Measurements from ENCODE around the gene SLC9A3.
"Not testable (repeated sequence)": the region's sequence is repeated elsewhere in the genome, so short reads cannot be mapped to it uniquely, and the experiment has no call there.

SLC9A3 gene

GRCh38 chr5:558871-559503 is 34.7 kb upstream of the SLC9A3 start:
- no peak overlapping the region for H3K4ac ChIP-seq (ENCODE audit: low read depth, low read length)
- WGBS (ENCODE audit: extremely low coverage, insufficient coverage, insufficient read length) = no CpG with 5 or more reads among the region's 32 CpGs
- H4K12ac ChIP-seq (ENCODE audit: low read depth, low read length) = no peak overlapping the region

GRCh38 chr5:558326-558725 is 34.1 kb upstream of the SLC9A3 start:
- DNase-seq = no peak
- Histone ChIP-seq H4K8ac (ENCODE audit: low read depth, low read length) (no peak overlapping the region), H4K12ac (ENCODE audit: low read depth, low read length) (no peak overlapping the region), H3K9me3 (ENCODE audit: insufficient read depth, low read depth, low read length) (no peaks in the 10 kb centered on the region), H2BK5ac (ENCODE audit: low read depth, low read length, poor library complexity) (no peak overlapping the region), H4K91ac (ENCODE audit: low read depth, low read length) (no peak overlapping the region), H3K4me1 (ENCODE audit: control insufficient read depth in 1 of 2, insufficient read depth in 2 of 2, low read length in 2 of 2) (no peaks in the 10 kb centered on the region), H3K36me3 (ENCODE audit: control insufficient read depth in 1 of 2, insufficient read depth in 2 of 2, low read length in 2 of 2) (no peaks in the 10 kb centered on the region), H3K4me2 (ENCODE audit: low read length) (no peak overlapping the region), H3K14ac (ENCODE audit: low read length) (no peak overlapping the region), H3K79me1 (ENCODE audit: low read length) (no peaks in the 10 kb centered on the region), H3K79me2 (ENCODE audit: control insufficient read depth, insufficient read depth, low read length, poor library complexity) (no peaks in the 10 kb centered on the region), H3K18ac (ENCODE audit: low read length) (no peak overlapping the region), H2AK5ac (ENCODE audit: low read length) (no peak overlapping the region), H3K4me3 (ENCODE audit: low read depth, low read length) (no peak overlapping the region), H3K23ac (ENCODE audit: low read length) (no peak overlapping the region), H3K4ac (ENCODE audit: low read depth, low read length) (no peak overlapping the region), H3K9ac (ENCODE audit: low read length) (no peak overlapping the region), H3K27me3 (ENCODE audit: insufficient read depth, low read length) (no peaks in the 10 kb centered on the region), H3K27ac (ENCODE audit: low read depth, low read length) (no peak overlapping the region), H2AFZ (ENCODE audit: insufficient read depth, low read length, poor library complexity) (no peak overlapping the region), H2BK120ac (ENCODE audit: insufficient read depth, low read length, poor library complexity) (no peak overlapping the region), H2BK12ac (ENCODE audit: low read length) (no peak overlapping the region)
- WGBS (ENCODE audit: extremely low coverage, insufficient coverage, insufficient read length) = no CpG with 5 or more reads among the region's 10 CpGs

More at GRCh38 chr5:558871-559503, 34.7 kb upstream of the SLC9A3 start:
- DNase-seq = no peak
- Histone ChIP-seq H3K9me3 (ENCODE audit: insufficient read depth, low read depth, low read length) (no peaks in the 10 kb centered on the region), H2AK5ac (ENCODE audit: low read length) (no peak overlapping the region), H3K79me2 (ENCODE audit: control insufficient read depth, insufficient read depth, low read length, poor library complexity) (no peaks in the 10 kb centered on the region), H3K79me1 (ENCODE audit: low read length) (no peaks in the 10 kb centered on the region), H3K18ac (ENCODE audit: low read length) (no peak overlapping the region), H3K9ac (ENCODE audit: low read length) (no peak overlapping the region), H2BK5ac (ENCODE audit: low read depth, low read length, poor library complexity) (no peak overlapping the region), H3K14ac (ENCODE audit: low read length) (no peak overlapping the region), H2BK12ac (ENCODE audit: low read length) (no peak overlapping the region), H3K4me2 (ENCODE audit: low read length) (no peak overlapping the region), H3K27ac (ENCODE audit: low read depth, low read length) (no peak overlapping the region), H3K23ac (ENCODE audit: low read length) (no peak overlapping the region), H2BK120ac (ENCODE audit: insufficient read depth, low read length, poor library complexity) (no peak overlapping the region), H2AFZ (ENCODE audit: insufficient read depth, low read length, poor library complexity) (no peak overlapping the region), H3K4me1 (ENCODE audit: control insufficient read depth in 1 of 2, insufficient read depth in 2 of 2, low read length in 2 of 2) (no peaks in the 10 kb centered on the region), H3K4me3 (ENCODE audit: low read depth, low read length) (no peak overlapping the region), H3K27me3 (ENCODE audit: insufficient read depth, low read length) (no peaks in the 10 kb centered on the region), H4K8ac (ENCODE audit: low read depth, low read length) (no peak overlapping the region), H3K36me3 (ENCODE audit: control insufficient read depth in 1 of 2, insufficient read depth in 2 of 2, low read length in 2 of 2) (no peaks in the 10 kb centered on the region), H4K91ac (ENCODE audit: low read depth, low read length) (no peak overlapping the region)

GRCh38 chr5:557917-558316 is 33.7 kb upstream of the SLC9A3 start:
- H2BK5ac ChIP-seq (ENCODE audit: low read depth, low read length, poor library complexity); H3K27ac ChIP-seq (ENCODE audit: low read depth, low read length); H3K9me3 ChIP-seq (ENCODE audit: insufficient read depth, low read depth, low read length); H3K4ac ChIP-seq (ENCODE audit: low read depth, low read length); H3K79me2 ChIP-seq (ENCODE audit: control insufficient read depth, insufficient read depth, low read length, poor library complexity); H2BK120ac ChIP-seq (ENCODE audit: insufficient read depth, low read length, poor library complexity); DNase-seq; H4K8ac ChIP-seq (ENCODE audit: low read depth, low read length); H3K14ac ChIP-seq (ENCODE audit: low read length); H3K36me3 ChIP-seq (ENCODE audit: control insufficient read depth in 1 of 2, insufficient read depth in 2 of 2, low read length in 2 of 2); H3K23ac ChIP-seq (ENCODE audit: low read length); H2AK5ac ChIP-seq (ENCODE audit: low read length); H3K79me1 ChIP-seq (ENCODE audit: low read length); H3K9ac ChIP-seq (ENCODE audit: low read length); H2AFZ ChIP-seq (ENCODE audit: insufficient read depth, low read length, poor library complexity); H2BK12ac ChIP-seq (ENCODE audit: low read length); H3K18ac ChIP-seq (ENCODE audit: low read length); H3K4me1 ChIP-seq (ENCODE audit: control insufficient read depth in 1 of 2, insufficient read depth in 2 of 2, low read length in 2 of 2); H4K12ac ChIP-seq (ENCODE audit: low read depth, low read length); H4K91ac ChIP-seq (ENCODE audit: low read depth, low read length); H3K4me3 ChIP-seq (ENCODE audit: low read depth, low read length); H3K27me3 ChIP-seq (ENCODE audit: insufficient read depth, low read length); H3K4me2 ChIP-seq (ENCODE audit: low read length): not testable (repeated sequence)
- no CpG with 5 or more reads among the region's 4 CpGs for WGBS (ENCODE audit: extremely low coverage, insufficient coverage, insufficient read length)

GRCh38 chr5:556909-557441 is 32.7 kb upstream of the SLC9A3 start:
- Histone ChIP-seq H2BK5ac (ENCODE audit: low read depth, low read length, poor library complexity) (no peak overlapping the region), H2AK5ac (ENCODE audit: low read length) (no peak overlapping the region)
- no CpG with 5 or more reads among the region's 19 CpGs for WGBS (ENCODE audit: extremely low coverage, insufficient coverage, insufficient read length)

More at GRCh38 chr5:556909-557441, 32.7 kb upstream of the SLC9A3 start:
- no peaks in the 10 kb centered on the region for H3K79me2 ChIP-seq (ENCODE audit: control insufficient read depth, insufficient read depth, low read length, poor library complexity)
- H4K91ac ChIP-seq (ENCODE audit: low read depth, low read length) = no peak overlapping the region
- H3K9me3 ChIP-seq (ENCODE audit: insufficient read depth, low read depth, low read length) = no peaks in the 10 kb centered on the region
- H3K23ac ChIP-seq (ENCODE audit: low read length) = no peak overlapping the region
- no peaks in the 10 kb centered on the region for H3K79me1 ChIP-seq (ENCODE audit: low read length)
- H3K36me3 ChIP-seq (ENCODE audit: control insufficient read depth in 1 of 2, insufficient read depth in 2 of 2, low read length in 2 of 2) = no peaks in the 10 kb centered on the region
- no peak overlapping the region for H4K12ac ChIP-seq (ENCODE audit: low read depth, low read length)
- no peak overlapping the region for H3K4ac ChIP-seq (ENCODE audit: low read depth, low read length)
- no peak for DNase-seq
- H2BK12ac ChIP-seq (ENCODE audit: low read length) = no peak overlapping the region
- no peaks in the 10 kb centered on the region for H3K27me3 ChIP-seq (ENCODE audit: insufficient read depth, low read length)
- H3K4me2 ChIP-seq (ENCODE audit: low read length) = no peak overlapping the region
- H3K27ac ChIP-seq (ENCODE audit: low read depth, low read length) = no peak overlapping the region
- no peak overlapping the region for H3K9ac ChIP-seq (ENCODE audit: low read length)
- H4K8ac ChIP-seq (ENCODE audit: low read depth, low read length) = no peak overlapping the region
- H3K4me1 ChIP-seq (ENCODE audit: control insufficient read depth in 1 of 2, insufficient read depth in 2 of 2, low read length in 2 of 2) = no peaks in the 10 kb centered on the region
- no peak overlapping the region for H2BK120ac ChIP-seq (ENCODE audit: insufficient read depth, low read length, poor library complexity)
- no peak overlapping the region for H3K4me3 ChIP-seq (ENCODE audit: low read depth, low read length)
- H3K14ac ChIP-seq (ENCODE audit: low read length) = no peak overlapping the region
- H2AFZ ChIP-seq (ENCODE audit: insufficient read depth, low read length, poor library complexity) = no peak overlapping the region
- no peak overlapping the region for H3K18ac ChIP-seq (ENCODE audit: low read length)
